Chondrocyte (in vitro differentiated cells): ENCODE measurements around the gene NMNAT2. TPM values are rescaled to one million over a fixed set of nuclear protein-coding genes. Genes with fewer than 3 reads are reported as not detected.

Experiments
- DNase-seq: peaks from one replicate; pipeline ENCODE4 v3.0.0; 2021; ENCODE audit warnings: mixed read lengths, low spot score
- H3K27ac Mint-ChIP-seq: one replicate; pipeline ENCODE4 v1.8.0; 2021; ENCODE audit warnings: mild to moderate bottlenecking, moderate library complexity, mixed read lengths; ENCODE audit not compliant: unreplicated experiment
- H3K27me3 Mint-ChIP-seq: 2 replicates; pipeline ENCODE4 v1.8.0; 2021; ENCODE audit warnings: low read depth, mixed read lengths
- H3K36me3 Mint-ChIP-seq: 2 replicates; pipeline ENCODE4 v1.8.0; 2021; ENCODE audit warnings: low read depth, mixed read lengths
- H3K4me1 Mint-ChIP-seq: 2 replicates; pipeline ENCODE4 v1.8.0; 2021; ENCODE audit warnings: low read depth, mild to moderate bottlenecking, mixed read lengths
- H3K4me3 Mint-ChIP-seq: one replicate; pipeline ENCODE4 v1.8.0; 2021; ENCODE audit warnings: mild to moderate bottlenecking, moderate library complexity, mixed read lengths; ENCODE audit not compliant: unreplicated experiment
- H3K9me3 Mint-ChIP-seq: 2 replicates; pipeline ENCODE4 v1.8.0; 2021; ENCODE audit warnings: low read depth, mixed read lengths
- CTCF ChIP-seq: fragments of 200-600 bp; sonication (generic); IDR thresholded peaks from 2 replicates; pipeline ENCODE4 v1.5.0; 2021; ENCODE audit warnings: antibody characterized with exemption, mild to moderate bottlenecking, moderate library complexity
- total RNA-seq: library from RNA; stranded (reverse); gene quantifications from 3 replicates; pipeline ENCODE4 v1.2.1, GENCODE V29; 2021

Gene NMNAT2
- total RNA-seq, 1 donor from 2014 or later: 5.5 TPM

GRCh38 chr1:183222909-183223308, 195.3 kb downstream of the NMNAT2 start:
- no peak for TF ChIP-seq CTCF
- DNase-seq: no peak
- Mint-ChIP-seq H3K4me1 (peaks cover 14% of the 10 kb centered on the region), H3K27ac (no peak overlapping the region), H3K27me3 (no peaks in the 10 kb centered on the region), H3K4me3 (no peak overlapping the region), H3K36me3 (no peaks in the 10 kb centered on the region), H3K9me3 (no peaks in the 10 kb centered on the region)

- peaks cover 9% of the 10 kb centered on the region for H3K4me1 Mint-ChIP-seq
- no peak for DNase-seq
- no peak overlapping the region for H3K27ac Mint-ChIP-seq
- H3K27me3 Mint-ChIP-seq: no peaks in the 10 kb centered on the region
- peaks cover 4% of the 10 kb centered on the region for H3K36me3 Mint-ChIP-seq
- no peaks in the 10 kb centered on the region for H3K9me3 Mint-ChIP-seq
- TF ChIP-seq CTCF: no peak
- no peak overlapping the region for H3K4me3 Mint-ChIP-seq
Observed at GRCh38 chr1:183219616-183220009, 198.6 kb downstream of the NMNAT2 start.

- DNase-seq: no peak
Observed at GRCh38 chr1:183218971-183219615, 199.1 kb downstream of the NMNAT2 start.

GRCh38 chr1:183218027-183218618, 200.1 kb downstream of the NMNAT2 start:
- DNase-seq: no peak
- no peaks in the 10 kb centered on the region for H3K9me3 Mint-ChIP-seq
- peaks cover 12% of the 10 kb centered on the region for H3K4me1 Mint-ChIP-seq
- TF ChIP-seq CTCF: no peak
- H3K27me3 Mint-ChIP-seq: no peaks in the 10 kb centered on the region
- H3K27ac Mint-ChIP-seq: no peak overlapping the region
- peaks cover 4% of the 10 kb centered on the region for H3K36me3 Mint-ChIP-seq
- no peak overlapping the region for H3K4me3 Mint-ChIP-seq

More at GRCh38 chr1:183218971-183219615, 199.1 kb downstream of the NMNAT2 start:
- H3K4me1 Mint-ChIP-seq: peaks cover 12% of the 10 kb centered on the region
- H3K4me3 Mint-ChIP-seq: no peak overlapping the region
- no peaks in the 10 kb centered on the region for H3K9me3 Mint-ChIP-seq
- peaks cover 4% of the 10 kb centered on the region for H3K36me3 Mint-ChIP-seq
- no peak for TF ChIP-seq CTCF
- no peaks in the 10 kb centered on the region for H3K27me3 Mint-ChIP-seq
- no peak overlapping the region for H3K27ac Mint-ChIP-seq

GRCh38 chr1:183215936-183216335, 202.2 kb downstream of the NMNAT2 start:
- H3K27me3 Mint-ChIP-seq: no peaks in the 10 kb centered on the region
- H3K4me3 Mint-ChIP-seq: no peak overlapping the region
- TF ChIP-seq CTCF: no peak
- H3K36me3 Mint-ChIP-seq: peaks cover 4% of the 10 kb centered on the region
- H3K4me1 Mint-ChIP-seq: peaks cover 12% of the 10 kb centered on the region
- no peak overlapping the region for H3K27ac Mint-ChIP-seq
- no peaks in the 10 kb centered on the region for H3K9me3 Mint-ChIP-seq
- no peak for DNase-seq
